GM21529 (cell line): ENCODE data around the gene MACROD2.

Source experiments
- ATAC-seq: cut with Tn5 transposase; IDR thresholded peaks from one replicate; pipeline ENCODE4 v1.9.1; 2021; ENCODE audit not compliant: unreplicated experiment

MACROD2 gene

DNA sequence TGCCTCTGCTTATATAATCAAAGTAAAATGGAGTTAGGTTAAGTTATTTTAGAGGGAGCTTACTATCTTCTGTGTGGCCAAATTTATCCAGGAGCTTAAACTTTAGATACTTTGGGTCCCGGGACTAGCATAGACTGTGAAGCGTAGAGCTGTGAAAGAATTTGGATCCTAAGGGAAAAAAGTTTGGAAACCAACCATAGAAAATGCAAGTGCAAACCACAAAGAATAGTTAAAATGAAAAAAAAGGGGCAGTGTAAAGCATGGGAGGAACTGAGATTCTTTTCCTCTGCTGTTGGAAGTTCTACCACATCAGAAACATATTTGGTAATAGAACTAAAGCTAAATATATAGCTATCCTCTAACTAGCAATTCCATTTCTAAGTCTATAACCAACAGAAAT lies 574.3 kb downstream of the MACROD2 start:
- ATAC-seq: no peak

DNA sequence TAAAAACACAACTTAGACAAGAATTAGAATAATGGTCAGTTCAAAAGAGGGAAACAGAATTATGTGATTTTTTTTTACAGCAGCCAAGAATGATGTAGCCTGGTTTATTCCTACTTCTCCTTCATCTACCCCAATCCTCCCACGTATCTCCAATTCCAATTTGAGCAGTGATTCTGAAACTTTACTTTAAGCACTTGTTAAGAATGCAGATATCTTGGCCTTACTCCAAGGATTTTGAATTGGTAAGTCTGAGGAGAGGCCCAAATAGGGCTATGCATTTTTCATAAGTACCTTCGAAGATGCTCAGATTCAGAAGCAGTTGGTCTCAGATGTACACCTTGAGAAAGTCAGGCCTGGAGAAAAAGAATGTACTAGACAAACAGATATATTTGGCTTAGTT lies 575.5 kb downstream of the MACROD2 start:
- no peak for ATAC-seq

DNA sequence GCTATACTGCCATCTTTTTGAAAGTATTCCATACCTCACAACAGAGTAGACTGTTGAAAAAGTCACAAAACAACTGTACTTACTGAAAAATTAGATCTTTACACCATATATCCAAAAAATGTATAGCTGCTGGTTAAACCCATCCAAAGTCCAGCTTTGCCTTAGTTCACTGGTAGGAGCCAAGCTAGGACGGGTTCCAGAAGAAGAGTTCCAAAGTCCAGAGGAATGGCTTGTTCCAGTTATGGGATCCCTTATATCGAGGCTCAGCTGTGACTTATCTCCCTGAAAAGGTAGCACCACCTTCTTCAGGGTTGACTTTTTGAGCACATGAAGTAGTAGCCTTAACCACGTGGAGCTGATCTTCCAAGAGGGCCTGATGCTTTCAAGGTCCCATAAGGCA lies 578.4 kb downstream of the MACROD2 start:
- no peak for ATAC-seq

DNA sequence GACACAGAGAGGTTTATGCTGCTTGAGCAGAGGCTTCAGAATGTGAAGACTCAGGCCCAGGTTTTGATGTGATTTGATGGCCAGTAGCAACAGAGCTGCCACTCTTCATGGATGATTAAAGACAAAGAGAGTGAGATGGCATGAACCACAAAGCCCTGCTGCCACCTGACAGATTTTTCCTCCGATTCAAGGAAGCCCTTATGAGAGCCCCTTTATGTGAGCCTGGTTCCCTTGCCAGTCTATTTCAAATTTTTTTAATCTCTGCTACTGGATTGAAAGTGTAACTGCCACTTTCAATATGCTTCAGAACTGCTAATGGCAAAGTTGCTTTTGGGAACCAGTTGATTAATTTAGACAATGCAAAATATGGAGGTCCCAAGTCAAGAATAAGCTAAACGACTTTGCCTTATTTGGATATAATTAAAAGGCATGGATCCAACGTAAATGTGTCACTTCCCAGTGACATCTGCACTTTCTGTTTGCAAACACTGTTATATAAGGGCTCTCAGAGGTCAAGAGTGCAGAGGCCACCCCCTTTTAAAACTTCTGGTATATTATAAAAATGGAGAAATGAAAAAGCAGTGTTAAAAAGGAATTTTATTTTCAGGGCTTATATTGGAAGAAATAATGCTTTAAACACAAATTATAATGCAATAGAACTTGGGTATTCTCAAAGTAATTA lies 581.0 kb downstream of the MACROD2 start:
- no peak for ATAC-seq

DNA sequence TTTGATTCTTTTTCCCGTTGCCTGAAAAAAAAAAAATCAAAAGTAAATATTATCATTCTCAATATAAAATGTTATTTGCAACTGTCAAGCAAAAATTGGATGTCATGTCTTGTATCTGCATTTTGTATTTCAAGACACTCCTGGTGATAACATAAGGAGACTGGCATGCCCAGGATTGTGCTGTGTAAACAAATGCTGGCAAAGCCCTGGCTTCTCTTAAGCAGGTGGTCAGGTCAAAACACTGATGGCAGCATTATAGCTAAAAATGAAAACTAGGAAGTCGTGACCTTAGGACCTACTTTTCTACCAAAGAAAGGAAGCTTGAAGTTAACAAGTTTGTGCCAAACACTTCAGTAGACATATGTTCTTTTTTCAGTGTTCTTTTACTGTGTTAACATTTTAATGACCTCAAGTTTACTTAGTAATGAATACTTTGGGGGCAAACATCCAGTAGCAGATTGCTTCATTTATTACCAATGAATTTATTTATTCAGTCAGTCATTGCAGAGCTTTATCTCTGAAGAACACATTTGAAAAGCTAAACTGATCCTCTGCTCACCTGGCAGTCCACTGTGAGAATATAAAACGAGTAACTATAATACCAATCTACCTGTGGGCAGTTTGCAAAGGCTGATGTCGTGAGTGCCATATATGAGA lies 585.2 kb downstream of the MACROD2 start:
- ATAC-seq: no peak

DNA sequence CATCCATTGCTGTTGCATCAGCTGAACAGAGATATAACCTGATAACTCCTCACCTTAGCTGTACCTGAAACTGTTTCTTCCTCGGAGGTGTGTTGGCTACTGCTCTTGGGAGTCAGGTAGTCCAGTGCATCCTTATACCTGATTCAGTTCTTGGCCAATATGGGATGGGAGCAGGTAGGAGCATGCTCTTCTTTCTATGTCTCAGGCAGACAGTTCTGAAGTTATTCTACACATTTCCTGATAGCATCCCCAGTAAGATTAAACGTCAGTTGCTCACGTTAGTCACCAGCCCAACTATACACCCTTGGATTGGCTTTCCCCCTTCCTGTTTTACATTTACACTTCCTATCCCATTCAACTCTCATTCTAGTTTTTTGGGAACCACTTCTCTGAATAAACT lies 586.4 kb downstream of the MACROD2 start:
- ATAC-seq: no peak

DNA sequence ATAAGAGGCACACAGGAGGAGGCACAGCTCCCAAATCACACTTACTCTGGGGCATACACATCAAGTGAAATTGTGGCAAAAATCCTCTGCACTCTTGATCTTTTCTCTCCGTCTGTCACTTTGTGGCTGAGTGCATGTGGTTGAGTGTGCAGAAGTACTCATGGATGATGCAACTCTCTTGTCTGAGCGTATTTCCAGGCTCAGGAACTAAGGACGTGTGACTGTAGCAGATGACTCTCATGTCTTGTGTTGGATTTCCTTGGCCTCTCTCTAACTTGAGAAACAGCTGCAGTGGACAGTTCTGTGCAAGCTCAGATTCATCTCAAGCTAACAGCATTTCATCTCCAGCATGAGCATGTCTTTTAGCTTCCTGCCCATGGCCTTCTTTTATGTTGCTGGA lies 587.5 kb downstream of the MACROD2 start:
- no peak for ATAC-seq

DNA sequence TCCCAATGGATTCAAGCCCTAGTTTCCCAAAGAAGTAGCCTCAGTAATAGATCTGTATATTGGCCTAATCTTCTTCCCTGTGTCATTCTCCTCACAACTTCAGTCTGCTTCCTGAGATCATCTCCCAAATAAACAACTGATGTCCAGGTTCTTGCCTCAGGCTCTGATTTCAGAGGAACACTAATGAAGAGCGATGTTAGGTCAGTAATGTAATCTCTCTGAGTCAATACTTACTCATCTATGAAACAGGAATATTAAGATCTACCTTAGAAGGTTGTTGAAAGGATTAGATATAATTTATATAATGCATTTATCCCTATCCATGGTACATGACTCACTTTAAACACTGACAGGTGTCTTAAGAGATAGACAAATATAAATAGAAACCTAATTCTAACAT lies 588.1 kb downstream of the MACROD2 start:
- no peak for ATAC-seq

DNA sequence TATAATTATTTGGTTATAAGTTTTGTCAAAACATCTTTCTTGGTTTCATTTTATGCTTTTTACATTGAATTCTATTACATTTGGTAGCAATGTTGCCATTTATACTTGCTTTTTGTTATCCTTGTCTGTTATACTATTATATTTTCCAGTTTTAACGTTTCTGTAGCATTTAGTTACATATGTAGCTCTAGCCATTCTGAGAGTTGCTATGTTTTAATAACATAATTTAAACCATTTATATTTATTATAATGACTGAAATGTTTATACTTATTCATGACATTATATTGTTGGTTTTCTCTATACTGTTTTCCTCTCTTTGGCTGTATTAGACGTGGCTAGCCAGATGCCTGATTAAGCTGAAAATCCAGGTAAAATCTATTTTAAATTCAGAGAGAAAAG lies 594.1 kb downstream of the MACROD2 start:
- ATAC-seq: no peak

DNA sequence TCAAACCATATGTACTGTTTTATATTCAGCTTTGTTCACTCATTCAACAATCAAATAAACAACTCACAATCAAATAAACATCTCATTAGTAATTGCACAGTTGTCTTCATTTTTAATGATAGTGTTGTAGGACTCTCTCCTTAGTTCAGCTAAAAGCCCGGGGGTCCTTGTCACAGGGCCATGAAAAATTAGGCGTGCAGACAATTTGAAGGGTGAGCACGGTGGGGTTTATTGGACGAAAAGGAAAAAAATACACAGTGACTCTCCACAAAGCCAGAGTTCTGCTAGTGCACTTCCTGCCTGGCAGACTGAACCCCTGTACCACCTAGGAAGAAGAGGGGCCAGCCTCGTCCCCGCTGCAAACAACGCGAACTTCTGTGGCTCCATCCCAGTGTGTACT lies 599.7 kb downstream of the MACROD2 start:
- ATAC-seq: no peak

DNA sequence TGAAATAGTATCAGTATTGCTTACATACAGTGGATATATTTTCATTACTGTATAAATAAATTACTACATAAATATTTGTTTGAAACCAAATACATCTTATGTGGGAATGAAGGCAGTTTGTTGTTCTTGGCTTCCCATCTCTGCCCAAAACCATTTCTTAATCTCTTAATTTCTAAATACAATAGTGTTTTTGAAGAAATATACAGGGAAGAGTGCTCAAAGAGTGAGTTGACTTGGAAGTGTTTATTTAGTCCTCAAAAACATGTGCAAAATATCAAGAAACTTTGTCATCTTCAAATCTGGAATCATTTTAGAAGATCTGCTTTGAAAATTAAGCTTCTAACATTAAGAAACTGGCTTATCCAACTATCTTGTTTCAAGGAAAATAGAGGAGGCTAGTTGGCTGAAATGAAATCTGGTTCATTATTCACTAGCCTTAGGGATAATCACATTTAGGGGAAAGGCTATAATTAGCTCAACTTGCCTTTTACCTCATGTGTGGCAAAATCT lies 601.9 kb downstream of the MACROD2 start:
- no peak for ATAC-seq

DNA sequence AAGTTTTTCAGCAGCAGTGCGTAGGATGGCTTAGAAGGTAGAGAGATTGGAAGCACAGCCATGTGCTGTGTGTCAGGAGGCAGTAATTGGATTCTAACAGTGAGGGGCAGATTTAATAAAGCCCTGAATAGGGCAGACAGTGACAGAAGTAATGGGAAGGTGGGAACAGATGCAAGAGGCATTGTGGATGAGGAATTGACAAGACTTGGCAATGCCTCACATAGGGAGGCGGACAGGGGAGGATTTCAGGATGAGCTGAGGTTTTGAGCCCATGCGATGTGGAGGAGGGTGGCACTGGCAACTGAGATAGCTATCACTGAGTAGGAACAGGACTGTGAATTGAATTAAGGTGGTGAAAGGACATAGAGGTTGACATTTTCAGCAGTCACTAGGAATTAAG lies 604.3 kb downstream of the MACROD2 start:
- no peak for ATAC-seq

DNA sequence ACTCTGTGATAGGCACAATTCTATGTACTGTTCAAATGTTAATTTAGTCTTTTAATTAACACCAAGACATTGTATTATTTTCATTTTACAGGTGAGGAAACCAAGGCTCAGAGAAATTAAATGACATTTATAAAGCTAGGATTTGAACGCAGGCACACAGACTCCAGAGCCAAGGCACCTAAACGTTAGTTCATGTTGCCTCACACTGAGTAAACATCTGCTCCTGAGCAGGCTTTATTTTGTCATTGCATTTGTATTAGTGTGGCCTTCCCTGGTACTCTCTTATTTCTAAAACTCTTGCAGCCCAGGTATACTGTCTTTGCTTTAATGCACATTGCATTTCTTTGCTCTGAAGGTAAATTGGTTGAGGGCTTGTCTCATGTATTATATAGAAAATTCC lies 605.2 kb downstream of the MACROD2 start:
- no peak for ATAC-seq

DNA sequence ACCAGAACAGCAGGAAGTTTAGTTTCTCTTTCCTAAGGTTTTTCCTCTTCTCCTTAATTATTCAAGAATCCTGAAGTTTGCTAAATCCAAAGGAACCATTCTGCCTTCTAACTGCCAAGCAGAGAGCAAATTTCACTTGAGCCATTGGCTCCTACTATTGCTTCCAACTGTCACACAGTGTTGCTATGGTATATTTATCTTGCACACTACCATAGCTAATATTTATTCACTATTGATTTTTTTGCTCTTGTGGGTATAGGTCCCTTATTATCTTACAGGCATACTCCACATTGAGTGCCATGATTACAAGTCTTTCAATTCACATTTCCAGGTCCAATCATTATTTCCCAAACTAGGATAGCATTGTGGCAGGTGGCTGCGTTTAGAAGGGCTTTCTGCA lies 608.8 kb downstream of the MACROD2 start:
- ATAC-seq: no peak

DNA sequence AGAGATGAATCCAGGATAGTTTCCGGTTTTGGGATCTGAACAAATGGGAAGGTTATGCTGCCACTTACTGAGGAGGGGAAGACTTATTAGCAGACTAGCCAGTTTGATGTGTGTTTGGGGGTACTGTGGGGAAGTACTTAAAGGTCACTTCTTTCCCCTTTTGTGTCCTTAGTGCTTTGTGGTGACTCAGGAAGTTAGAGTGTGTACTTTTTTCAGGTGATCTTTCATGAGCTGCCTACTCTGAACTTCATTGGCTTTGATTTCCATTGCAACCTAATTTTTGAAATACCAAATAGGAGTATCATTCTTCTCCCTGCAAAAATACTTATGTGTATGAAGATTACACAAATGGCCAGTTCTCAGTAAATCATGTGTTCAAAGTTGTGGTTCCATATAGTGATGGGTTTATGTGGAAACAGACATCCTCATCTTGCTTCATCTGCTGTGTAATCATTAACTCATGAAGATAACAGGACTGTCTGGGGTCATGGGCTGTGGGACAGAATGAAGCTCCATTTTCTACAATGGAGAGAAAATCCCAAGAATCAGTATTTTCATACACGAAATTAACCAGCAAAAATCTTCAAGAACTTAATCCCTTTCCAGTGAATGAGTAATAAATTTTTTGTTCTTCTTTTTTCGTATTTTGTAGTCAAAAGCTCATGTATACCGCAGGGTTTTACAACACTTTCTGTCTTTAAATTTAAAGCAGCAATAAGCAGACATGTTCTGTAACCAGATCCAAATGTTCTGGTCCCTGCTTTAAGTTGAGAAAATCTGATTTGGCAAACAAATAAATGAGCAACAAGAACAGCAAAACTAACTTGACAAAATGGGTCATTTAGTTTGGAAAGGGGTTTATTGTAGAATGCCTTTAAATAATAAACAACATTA lies 614.3 kb downstream of the MACROD2 start:
- no peak for ATAC-seq

DNA sequence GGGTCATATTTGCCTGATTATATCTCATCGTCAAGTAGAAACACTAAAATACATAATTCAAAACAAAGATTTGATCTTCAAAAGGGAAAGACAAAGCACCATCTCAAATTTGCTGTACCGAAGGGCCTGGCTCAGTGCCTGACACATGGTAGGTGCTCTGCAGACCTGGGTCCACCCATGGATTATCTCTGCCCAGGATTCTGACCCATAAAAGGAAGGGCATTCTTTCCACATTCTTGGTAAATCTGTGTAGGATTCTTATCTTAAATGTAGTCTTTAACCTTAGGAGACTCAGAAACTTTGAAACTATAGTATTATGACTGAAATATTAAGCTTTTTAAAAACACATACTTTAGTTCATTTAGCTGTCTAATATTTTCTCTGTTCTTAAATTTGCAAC lies 616.2 kb downstream of the MACROD2 start:
- ATAC-seq: no peak

DNA sequence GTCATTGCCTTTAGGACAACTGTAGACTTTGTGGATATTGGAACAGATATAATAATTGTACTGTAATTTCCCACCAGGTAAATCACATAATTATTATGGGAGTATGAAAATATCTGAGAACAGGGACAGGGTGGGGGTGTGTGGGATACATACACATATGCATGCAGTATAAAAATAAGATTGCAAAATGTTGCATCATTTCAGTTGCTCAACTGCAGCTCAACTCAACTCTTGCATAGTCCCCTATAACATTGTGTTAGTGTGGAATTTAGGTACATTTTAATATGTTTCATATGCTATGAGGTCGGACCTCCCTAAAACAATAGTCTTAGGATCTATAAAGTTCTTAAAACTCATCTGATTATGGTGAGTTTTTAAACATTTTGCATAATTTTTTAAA lies 617.1 kb downstream of the MACROD2 start:
- ATAC-seq: no peak

DNA sequence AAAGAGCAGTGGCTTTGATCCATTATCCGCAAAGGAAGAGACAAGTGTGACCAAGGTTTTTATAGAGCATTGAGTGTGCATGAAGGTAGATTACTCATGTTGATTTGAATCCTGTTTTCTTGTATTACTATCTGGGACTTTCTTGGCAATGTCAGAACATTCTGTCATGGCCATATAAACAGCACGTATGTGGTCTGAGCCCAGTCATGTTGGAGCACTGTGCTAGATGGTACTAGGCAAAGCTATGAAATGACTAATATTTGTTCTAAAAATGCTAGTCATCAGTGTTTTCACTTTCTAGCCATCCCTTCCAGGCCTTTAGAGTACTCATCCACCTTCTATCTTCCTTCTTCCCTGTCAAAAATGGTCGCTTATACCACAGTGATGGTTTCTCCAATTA lies 620.7 kb downstream of the MACROD2 start:
- no peak for ATAC-seq

DNA sequence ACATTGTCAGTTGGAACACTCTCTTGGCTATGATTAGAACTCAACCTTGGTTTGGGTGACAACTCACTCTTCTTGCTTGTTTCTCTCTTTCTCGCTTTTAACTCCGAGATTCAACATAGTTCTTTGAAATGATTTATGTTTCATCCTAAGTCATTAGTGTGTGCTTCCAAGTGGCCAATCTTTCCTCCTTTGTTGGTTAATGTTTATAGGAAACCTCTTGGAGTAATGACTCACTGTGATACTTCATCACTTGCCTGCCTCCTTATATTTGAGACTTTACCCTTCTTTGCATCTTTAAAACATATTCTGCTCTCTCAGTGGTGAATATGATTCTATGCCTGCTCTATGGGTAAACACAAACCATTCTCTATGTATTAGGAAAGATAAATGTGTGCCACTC lies 621.8 kb downstream of the MACROD2 start:
- ATAC-seq: no peak

DNA sequence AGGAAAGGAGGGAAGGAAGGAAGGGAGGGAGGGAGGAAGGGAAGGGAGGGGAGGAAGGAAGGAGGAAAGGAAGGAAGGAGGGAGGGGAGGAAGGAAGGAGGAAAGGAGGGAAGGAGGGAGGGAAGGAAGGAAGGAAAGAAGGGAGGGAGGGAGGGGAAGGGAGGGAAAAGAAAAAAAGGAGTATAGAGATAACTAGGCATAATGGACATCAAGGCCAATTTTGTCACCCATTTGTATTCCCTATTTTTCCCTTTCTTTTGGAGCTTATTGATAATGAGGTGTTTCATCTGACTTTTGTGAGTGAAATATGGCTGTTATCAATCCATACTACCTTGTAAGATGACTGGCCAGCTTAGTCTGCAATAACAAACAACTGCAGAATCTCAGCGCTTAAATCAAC lies 624.1 kb downstream of the MACROD2 start:
- no peak for ATAC-seq

DNA sequence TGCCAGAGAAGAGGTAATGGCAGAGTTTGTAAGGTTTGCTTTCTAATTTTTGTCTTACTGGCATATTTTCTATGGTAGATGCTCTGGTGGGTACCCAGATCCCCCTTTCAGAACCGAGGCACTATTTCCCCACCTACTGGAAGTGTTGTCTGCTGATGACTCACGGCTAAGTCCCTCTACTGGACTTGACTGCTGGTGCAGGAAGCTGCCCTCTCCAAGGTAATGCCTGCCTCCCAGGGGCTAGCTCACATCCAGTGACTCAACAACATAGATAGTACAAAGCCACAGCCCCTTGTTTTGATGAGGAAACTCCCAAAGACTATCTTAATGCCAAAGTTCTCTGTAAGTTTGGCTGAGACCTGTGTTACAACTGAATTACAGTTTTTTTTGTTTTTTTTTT lies 627.5 kb downstream of the MACROD2 start:
- ATAC-seq: no peak

DNA sequence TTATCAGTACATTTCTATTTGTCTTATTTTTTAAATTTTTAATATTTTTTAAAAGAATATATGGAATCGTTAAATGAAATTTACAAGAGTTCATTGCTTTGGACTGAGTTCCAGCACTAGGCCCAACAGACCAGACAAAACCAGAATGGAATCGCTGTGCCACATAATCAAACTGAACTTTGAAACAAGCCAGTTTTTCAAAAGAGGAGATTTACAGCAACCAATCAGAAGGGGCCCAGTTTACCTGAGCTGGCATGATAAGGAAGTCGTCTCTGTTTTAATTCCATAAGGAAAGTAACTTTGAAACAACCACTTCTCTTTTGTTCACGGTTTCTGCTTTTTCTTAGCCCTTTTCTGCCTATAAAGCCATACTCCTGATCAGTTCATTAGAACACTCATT lies 635.7 kb downstream of the MACROD2 start:
- ATAC-seq: no peak
